ENCODE data around the gene HMGN1.

DNA sequence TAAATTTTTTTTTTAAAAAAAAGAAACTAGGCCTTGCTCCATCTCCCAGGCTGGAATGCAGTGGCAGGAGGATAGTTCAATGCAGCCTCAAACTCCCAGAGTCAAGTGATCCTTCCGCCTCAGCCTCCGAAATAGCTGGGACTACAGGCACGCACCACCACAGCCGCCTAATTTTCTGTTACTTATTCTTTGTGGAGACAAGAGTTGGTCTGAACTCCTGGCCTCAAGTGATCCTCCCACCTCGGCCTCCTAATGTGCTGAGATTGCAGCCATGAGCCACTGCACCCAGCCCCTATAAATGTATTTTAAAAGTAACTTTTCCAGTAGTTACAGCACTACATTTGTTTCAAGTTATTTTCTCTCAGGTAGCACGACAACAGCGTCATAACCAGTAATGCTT, 37.7 kb downstream of the HMGN1 start:
- TF ChIP-seq, protein P1, sequence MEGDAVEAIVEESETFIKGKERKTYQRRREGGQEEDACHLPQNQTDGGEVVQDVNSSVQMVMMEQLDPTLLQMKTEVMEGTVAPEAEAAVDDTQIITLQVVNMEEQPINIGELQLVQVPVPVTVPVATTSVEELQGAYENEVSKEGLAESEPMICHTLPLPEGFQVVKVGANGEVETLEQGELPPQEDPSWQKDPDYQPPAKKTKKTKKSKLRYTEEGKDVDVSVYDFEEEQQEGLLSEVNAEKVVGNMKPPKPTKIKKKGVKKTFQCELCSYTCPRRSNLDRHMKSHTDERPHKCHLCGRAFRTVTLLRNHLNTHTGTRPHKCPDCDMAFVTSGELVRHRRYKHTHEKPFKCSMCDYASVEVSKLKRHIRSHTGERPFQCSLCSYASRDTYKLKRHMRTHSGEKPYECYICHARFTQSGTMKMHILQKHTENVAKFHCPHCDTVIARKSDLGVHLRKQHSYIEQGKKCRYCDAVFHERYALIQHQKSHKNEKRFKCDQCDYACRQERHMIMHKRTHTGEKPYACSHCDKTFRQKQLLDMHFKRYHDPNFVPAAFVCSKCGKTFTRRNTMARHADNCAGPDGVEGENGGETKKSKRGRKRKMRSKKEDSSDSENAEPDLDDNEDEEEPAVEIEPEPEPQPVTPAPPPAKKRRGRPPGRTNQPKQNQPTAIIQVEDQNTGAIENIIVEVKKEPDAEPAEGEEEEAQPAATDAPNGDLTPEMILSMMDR (conservative IDR thresholded peaks at IDR 0.05; ENCODE audit: low read depth, low read length), result no peak
- TF ChIP-seq EZH2 (IDR thresholded peaks at IDR 0.05; ENCODE audit: low read length, unreplicated experiment), result no peak
- no peak for TF ChIP-seq EZH2phosphoT487 (IDR thresholded peaks at IDR 0.05; ENCODE audit: borderline replicate concordance, low read length)

Data from PC-3 (cell line).